Measurements from ENCODE around the gene HSD11B1L. TPM values are rescaled to one million over a fixed set of nuclear protein-coding genes. Genes with fewer than 3 reads are reported as not detected.

Gene HSD11B1L
- total RNA-seq, 1 experiment from 2014 or later = 6.0 TPM

DNA sequence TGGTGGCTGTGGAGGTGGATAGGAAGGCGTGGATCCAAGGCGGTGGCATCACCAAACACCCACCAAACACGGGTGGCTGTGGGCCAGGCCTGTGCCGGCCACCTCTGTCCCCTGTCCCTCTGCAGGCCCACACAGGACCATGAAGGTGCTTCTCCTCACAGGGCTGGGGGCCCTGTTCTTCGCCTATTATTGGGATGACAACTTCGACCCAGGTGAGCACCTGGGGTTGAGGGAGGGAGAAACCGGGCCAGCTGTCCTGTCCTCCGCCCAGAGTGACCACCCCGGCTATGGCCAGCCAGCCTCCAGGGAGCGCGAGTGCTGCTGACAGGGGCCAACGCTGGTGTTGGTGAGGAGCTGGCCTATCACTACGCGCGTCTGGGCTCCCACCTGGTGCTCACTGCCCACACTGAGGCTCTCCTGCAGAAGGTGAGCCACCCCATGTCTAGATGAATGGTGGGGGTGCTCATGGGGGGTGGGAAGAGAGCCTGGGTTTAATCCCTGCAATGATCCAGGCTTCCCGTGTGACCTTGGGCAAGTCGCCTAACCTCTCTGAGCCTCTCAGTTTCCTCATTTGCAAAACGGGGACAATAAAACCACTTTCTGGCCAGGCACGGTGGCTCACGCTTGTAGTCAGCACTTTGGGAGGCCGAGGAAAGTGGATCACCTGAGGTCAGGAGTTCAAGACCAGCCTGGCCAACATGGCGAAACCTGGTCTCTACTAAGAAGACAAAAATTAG is 4.0 kb downstream of the HSD11B1L start:
- Histone ChIP-seq H3K9ac (ENCODE audit: low read length) (no peak overlapping the region), H3K9me3 (ENCODE audit: control insufficient read depth in 1 of 2, insufficient read depth in 1 of 2, low read depth in 1 of 2, low read length in 2 of 2) (no peaks in the 10 kb centered on the region), H3K79me2 (ENCODE audit: insufficient read depth, low read length) (peaks cover 3% of the 10 kb centered on the region), H2AFZ (ENCODE audit: low read depth, low read length, poor library complexity, severe bottlenecking) (no peak overlapping the region), H3K27ac (ENCODE audit: low read depth, low read length) (no peak overlapping the region), H3K4me1 (ENCODE audit: control insufficient read depth in 1 of 2, insufficient read depth in 2 of 2, low read length in 2 of 2) (peaks cover 12 to 36% of the 10 kb centered on the region in 2 experiments; a peak in 3 of 4 replicates), H4K20me1 (ENCODE audit: insufficient read depth) (no peaks in the 10 kb centered on the region), H3K4me2 (ENCODE audit: low read length) (no peak overlapping the region), H3K4me3 (replicated peaks in 1 of 2; ENCODE audit: low read depth in 1 of 2, low read length in 2 of 2) (no peak overlapping the region), H3K27me3 (ENCODE audit: insufficient read depth, low read length) (no peaks in the 10 kb centered on the region), H3K36me3 (ENCODE audit: control insufficient read depth in 1 of 2, insufficient read depth in 2 of 2, low read length in 2 of 2) (no peaks in the 10 kb centered on the region), H3K9me2 (ENCODE audit: insufficient read depth) (no peaks in the 10 kb centered on the region)
- ChIA-PET RAD21 (ENCODE audit: low non-redundant PET in 1 of 2, low total read pairs in 2 of 2, uncharacterized antibody in 2 of 2, unreplicated experiment in 2 of 2) (no interaction called here), CTCF (no interaction called here), POLR2A (no interaction called here)
- no peak for DNase-seq (ENCODE audit: low read depth, low spot score)
- intact Hi-C loops (cut with micrococcal nuclease) = loop anchor here (5.0 kb wide), 2 partner anchors 138 to 638 kb away; no protein-coding TSS in a partner anchor
- ATAC-seq = no peak
- BruUV-seq (replicated peaks) = no TSS peak
- TF ChIP-seq, protein P1, sequence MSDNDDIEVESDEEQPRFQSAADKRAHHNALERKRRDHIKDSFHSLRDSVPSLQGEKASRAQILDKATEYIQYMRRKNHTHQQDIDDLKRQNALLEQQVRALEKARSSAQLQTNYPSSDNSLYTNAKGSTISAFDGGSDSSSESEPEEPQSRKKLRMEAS (IDR thresholded peaks at IDR 0.05) = no peak
- TF ChIP-seq ZNF274 (IDR thresholded peaks at IDR 0.05; ENCODE audit: low read depth, low read length) (no peak), CBX3 (IDR thresholded peaks at IDR 0.05; ENCODE audit: low read depth) (no peak), POLR2A (IDR thresholded peaks at IDR 0.05; ENCODE audit: borderline replicate concordance, extremely low read depth, insufficient read depth, insufficient read length) (no peak), ZBTB33 (IDR thresholded peaks at IDR 0.05; ENCODE audit: extremely low read depth, insufficient replicate concordance, low read length) (no peak)
